GM08714 (cell line): ENCODE measurements around the gene KCNH8.

Experiments used
- H3K4me3 ChIP-seq: fragments of 200-500 bp; sonication (Bioruptor generic); 2 replicates; pipeline ENCODE4 v1.5.1; 2014; ENCODE audit warnings: mild to moderate bottlenecking, low read length, inconsistent platforms
- ZNF274 ChIP-seq: IDR thresholded peaks from 2 replicates; pipeline ENCODE4 v1.6.1; 2012; ENCODE audit warnings: mild to moderate bottlenecking, low read depth, low read length

Gene KCNH8

DNA sequence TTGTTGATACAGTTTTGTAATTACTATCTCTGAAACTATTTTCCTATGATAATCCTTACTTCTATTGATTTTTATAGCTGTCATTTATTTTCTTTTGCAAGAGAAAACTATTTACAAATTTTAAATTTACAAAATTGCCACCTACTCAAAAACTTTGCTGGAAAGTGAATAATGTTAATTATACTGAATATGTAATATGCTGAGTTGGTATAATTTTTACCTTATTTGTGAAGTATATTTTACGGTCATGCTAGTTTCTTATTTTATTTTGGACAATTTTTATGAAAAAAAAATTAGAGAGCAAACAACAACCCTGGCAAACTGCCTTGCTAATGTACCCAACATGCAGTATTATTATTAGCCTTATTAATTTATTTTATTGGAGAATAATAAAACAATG lies 2.9 kb downstream of the KCNH8 start:
- H3K4me3 ChIP-seq, result no peak overlapping the region
- no peak for TF ChIP-seq ZNF274

DNA sequence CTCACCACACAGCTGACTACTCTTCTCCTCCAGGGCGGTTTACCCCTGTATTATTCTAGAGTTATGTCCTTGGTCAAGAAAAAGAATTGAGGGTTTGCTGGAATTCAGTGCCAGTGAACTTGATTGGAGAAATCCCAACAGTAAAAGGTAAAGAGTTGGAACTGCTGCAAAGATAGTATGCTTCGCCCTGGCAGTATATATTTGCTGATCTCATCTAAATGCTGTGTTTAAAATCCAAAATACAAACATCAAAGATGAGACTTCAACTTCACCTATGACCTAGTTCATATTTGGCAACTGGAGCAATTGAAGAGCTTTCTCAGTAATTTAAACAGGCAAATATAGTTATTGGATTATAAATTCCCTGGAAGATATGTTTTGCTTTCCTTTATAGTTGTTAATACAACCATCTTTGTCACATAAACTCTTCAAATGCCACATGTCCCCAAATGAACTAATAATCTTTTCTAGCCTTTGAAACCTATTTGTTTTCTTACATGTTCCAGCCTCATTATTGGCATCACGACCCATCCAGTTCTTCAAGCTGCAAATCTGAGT lies 6.5 kb downstream of the KCNH8 start:
- TF ChIP-seq ZNF274, result no peak
- H3K4me3 ChIP-seq, result no peak overlapping the region

DNA sequence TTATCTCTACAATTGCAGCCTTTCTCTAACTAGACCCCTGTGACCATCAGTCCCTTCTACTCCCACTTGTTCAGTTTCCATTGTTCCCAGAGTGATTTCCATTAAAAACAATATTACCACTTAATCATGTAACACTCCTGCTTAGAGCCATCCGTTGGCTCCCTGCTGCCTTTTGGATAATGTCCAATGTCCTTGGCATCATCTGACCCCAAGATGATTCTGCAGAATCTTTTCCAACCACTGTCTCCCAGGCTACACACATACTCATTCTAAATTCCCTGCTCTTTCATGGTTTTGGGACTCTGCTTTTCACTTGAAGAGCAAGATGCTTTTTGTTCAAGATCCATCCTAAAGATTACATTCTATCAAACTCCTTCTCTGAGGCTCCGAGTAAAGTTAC lies 7.1 kb downstream of the KCNH8 start:
- TF ChIP-seq ZNF274, result no peak
- no peak overlapping the region for H3K4me3 ChIP-seq

DNA sequence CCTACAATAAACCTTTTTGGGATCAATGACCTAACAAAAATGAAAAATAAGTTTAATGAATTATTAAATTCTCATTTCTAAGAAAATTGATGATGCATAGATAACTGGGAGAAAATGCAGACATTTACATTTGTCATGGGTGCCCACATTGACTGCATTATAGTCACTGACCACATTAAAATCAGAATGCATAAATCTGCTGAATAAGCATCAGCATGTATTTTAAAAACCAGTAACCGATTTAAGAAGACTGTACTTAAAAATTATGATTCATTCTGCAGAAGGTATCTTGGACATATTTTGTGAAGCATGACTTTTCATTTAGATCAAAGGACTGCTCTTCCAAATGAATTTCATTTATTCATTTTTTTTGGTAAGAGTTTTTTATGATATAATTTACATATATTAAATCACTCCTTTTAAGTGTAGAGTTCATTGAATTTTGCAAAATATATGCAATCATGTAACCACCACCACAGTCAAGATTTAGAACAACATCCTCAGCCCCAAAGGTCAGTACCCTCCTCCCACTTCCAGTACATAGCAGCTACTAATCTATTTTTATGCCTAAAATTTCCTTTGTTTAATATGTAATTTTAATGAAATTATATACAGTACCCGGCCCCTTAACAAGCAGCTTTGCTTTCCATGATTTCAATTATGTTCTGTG lies 11.8 kb downstream of the KCNH8 start:
- no peak for TF ChIP-seq ZNF274

DNA sequence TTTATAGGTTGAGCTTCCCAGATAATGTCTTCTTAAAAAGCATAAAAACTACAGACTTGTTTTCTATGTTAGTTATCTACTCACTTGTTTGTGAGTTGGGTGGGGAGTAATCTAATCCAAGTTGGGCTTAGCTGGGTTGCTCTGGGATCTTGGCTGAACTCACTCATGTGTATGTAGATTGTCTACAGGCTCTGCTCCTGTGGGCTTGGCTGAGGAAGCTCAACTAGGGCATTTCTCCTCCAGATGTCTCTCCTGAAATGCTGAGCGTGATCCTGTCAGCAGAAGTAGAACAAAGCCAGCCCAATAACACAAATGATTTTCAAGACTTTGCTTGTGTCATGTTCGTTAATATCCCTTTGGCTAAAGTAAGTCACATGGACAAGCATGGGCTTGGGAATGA lies 17.3 kb downstream of the KCNH8 start:
- H3K4me3 ChIP-seq, result no peak overlapping the region
- TF ChIP-seq ZNF274, result no peak

More for the DNA sequence above, 11.8 kb downstream of the KCNH8 start:
- no peak overlapping the region for H3K4me3 ChIP-seq

DNA sequence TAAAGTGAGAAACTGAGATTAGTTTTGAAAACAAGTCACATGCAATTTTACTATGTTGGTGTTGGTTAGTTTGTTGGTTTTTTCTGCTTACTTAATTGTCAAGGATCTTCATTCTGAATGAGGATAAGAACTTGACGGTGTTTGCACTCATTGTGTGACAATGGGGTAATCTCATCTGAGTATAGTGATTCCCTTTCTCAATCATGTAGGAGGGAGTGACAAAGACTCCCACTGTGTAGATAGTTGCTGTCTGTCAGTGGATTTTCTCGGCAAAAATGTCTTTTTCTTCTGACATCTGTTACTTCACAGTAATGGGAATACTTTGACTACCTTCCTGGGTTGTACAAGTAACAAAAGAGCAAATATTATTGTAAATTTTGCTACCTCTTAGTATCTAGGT lies 23.5 kb downstream of the KCNH8 start:
- H3K4me3 ChIP-seq, result no peak overlapping the region
- TF ChIP-seq ZNF274, result no peak

DNA sequence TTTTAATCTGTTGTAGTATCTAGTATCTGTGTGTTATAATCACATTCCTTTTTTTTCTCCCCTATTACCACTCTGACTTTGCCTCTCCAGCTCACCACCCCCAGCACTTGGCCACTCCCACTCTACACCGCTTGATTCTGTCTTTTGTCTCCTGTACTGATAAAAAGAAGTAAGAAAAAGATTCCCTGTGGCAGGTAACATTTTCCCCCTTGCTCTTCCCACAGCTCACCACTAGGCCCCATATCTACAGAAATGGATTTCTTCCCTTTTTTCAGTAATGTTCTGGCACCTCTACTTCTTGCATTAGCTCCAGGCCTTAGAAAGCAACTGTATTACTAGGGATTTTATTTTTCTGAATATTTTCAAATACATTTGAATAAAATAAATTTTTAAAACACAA lies 25.6 kb downstream of the KCNH8 start:
- H3K4me3 ChIP-seq, result no peak overlapping the region
- no peak for TF ChIP-seq ZNF274

DNA sequence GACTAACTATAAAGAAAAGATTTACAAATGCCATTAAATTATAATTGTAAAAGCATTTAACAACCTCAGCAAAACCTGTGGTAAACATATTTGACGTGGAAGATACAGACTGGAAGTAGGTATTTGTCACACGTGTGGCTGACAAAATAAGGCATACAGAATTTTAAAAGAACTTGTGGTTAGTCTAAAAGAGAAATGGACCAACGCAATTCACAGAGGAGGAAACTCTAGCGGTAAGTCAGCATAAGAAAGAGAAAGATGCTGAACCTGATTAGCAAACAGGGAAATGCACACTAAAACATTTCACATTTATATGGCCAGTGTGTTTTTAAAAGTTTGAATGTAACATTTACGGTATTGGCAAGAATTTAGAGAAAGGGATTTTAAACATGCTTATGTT lies 35.3 kb downstream of the KCNH8 start:
- TF ChIP-seq ZNF274, result no peak

DNA sequence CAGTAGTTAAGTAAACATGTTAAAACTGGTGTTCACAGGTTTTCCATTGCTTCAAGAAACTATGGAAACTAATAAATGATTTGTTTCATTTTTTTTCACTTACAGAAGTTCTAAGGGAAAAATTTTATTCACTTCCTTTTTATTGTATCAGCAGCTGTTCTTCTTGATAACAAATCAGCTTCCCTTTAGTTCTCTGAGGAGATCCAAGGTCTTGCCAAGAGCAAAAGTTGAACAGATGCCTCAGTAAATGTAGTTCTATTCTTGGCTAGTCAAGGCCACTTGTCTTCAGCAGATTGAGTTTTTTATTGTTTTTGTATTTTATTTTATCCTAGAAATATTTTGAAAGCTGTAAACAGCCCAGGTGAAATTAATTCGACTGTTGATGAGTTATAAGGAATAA lies 41.8 kb downstream of the KCNH8 start:
- TF ChIP-seq ZNF274, result no peak
- no peak overlapping the region for H3K4me3 ChIP-seq

More for the DNA sequence above, 35.3 kb downstream of the KCNH8 start:
- no peak overlapping the region for H3K4me3 ChIP-seq

DNA sequence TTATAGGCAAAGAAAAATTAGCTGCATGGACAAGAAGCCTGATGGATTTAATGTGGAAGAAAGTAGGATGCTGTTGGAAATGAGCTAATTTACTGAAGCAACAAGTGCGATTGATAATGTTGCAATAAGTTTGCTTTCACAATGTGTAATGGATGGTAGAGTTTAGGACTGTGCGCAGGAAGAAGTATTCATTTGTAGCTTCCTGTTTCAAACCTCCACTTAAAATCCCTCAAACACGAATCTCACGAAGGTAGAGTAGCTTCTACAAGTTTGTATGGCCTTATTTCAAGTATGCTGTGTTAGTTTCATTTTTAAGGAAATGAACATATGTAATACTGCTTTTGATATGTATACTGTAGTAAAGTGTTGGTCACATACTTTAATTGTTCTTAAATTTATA lies 42.3 kb downstream of the KCNH8 start:
- no peak overlapping the region for H3K4me3 ChIP-seq
- TF ChIP-seq ZNF274, result no peak

DNA sequence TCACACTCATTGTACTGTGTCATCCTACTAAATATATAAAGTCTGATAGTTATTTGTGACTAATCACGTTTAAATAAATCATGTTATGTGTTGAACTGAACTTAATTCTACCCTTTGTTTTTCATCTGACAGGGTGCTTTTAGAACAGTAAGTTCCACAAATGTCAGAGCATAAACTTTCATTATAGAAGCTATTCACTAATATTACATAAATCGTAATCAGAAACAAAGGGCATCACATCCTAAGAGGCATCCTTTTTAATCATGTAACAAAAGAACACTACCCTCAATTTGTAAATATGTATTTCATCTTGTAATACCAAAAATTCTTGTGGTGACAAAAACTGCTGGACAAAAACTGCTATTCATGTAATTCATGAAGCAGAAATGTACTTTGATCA lies 50.8 kb downstream of the KCNH8 start:
- no peak for TF ChIP-seq ZNF274
- H3K4me3 ChIP-seq, result no peak overlapping the region

DNA sequence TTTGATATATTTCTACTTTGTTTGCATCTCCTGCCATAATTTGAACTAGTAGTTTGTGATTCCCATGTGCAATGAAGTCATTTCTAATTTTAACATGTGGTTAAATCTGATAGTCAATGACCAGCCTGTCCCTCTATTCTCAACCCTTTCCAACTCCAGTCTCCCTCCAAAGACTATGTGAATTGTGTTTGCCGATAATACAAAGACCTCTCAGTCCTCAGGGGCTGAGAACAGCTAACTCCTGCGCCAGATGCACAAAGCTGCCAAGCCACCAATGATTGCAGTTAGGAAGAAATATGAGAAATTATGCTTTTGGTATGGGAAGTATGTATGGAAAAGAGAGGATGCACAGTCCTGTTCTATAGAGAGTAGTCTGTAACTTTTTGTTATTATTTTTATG lies 54.0 kb downstream of the KCNH8 start:
- H3K4me3 ChIP-seq, result no peak overlapping the region
- TF ChIP-seq ZNF274, result no peak

DNA sequence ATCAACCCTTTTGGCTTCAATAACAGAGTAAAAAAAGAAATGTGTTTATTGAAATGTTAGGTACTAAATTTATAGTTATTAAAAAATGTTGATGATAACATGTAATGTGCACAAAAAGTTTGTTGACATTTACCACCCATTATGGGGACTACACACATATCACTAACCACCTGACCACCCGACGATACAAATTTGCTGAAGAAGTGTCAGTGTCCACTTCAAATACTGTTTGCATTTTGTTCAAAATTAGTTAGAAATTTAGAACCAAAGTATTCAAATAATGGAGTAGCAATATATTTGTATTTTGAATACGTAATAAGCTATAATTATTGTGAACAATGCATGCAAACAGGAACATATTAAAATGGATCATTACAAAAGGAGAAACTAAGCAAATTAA lies 54.4 kb downstream of the KCNH8 start:
- TF ChIP-seq ZNF274, result no peak
- H3K4me3 ChIP-seq, result no peak overlapping the region

DNA sequence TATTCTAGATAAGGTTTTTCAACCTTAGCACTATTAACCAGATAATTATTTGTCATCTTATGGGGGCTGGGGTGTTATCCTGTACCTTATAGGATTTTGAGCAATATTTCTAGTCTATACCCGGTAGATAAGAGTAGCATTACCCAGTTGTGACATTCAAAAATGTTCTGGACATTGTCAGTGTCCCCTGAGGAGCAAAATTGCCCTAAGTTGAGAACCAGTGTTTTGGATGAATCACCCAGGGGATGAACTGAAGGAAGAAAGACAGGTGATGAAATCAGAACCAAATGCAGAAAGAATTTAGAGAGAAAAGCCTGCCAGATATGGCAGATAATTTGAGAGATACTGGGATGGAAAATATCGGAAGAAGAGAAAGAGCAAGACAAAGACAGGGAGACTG lies 58.2 kb downstream of the KCNH8 start:
- TF ChIP-seq ZNF274, result no peak
- no peak overlapping the region for H3K4me3 ChIP-seq

DNA sequence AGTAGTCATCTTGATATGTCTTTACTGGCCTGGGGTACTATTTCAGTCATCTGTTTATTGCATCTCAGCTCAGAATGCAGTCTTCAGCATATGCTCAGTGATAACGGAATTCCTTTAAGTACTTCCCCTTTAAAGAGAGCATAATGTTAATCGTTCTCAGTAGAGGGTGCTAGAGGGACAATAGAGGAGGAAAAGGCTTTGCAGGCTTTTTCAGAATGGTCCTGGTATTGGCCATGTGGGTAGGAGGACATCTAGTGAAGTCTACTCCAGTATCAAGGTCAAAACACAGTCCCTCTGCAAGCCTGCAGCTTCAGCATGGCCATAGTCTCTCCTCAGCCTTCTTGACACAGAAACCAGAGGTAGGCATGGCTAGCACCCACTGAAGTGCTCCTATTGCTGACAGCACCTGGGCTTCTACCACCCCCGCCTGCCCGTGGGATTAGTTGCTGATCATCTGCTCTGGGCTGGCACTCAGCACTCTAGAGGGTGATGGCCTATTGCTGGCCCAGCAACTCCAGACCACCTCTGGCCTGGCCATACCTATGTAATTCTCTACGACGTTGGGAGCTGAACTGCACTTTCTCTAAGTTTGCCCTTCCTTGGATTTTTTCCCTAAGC lies 65.4 kb downstream of the KCNH8 start:
- no peak for TF ChIP-seq ZNF274
- H3K4me3 ChIP-seq, result no peak overlapping the region
